Endothelial cell of umbilical vein (primary cell): ENCODE data around the gene BPIFA1. TPM values are rescaled to one million over a fixed set of nuclear protein-coding genes. Genes with fewer than 3 reads are reported as not detected.

Experiments
- BruUV-seq: library from RNA; stranded (reverse); fragments of 400-500 nt; replicated peaks from 2 replicates; lab custom pipeline; 2021; lab: Mats Ljungman, UMichigan
- CTCF ChIA-PET: fragments of 300-600, 350-600 bp; sonication (Branson Sonifier 250); formaldehyde crosslinking; loops from one replicate; lab custom pipeline; 2021; ENCODE audit warnings: antibody characterized with exemption, inconsistent platforms; lab: Charles Lee
- POLR2A ChIA-PET: fragments of 300-600, 350-600 bp; sonication (Branson Sonifier 250); formaldehyde crosslinking; loops from one replicate; lab custom pipeline; 2021; ENCODE audit warnings: antibody characterized with exemption, inconsistent platforms; lab: Charles Lee
- DNase-seq: peaks from one replicate; pipeline ENCODE4 v3.0.0-alpha.2; 2011; ENCODE audit warnings: low read depth, low spot score
- FAIRE-seq: peaks from 2 replicates; lab custom pipeline; 2011; peaks lifted over from hg19 to GRCh38; lab: Jason Lieb, UNC
- H2AFZ ChIP-seq: 2 replicates; pipeline ENCODE4 v1.6.0; 2012; ENCODE audit warnings: low read depth, low read length, control low read depth, inconsistent platforms
- H3K27ac ChIP-seq: 2 replicates; pipeline ENCODE4 v1.5.1; 2011; ENCODE audit warnings: low read depth, mild to moderate bottlenecking, control low read depth, low read length, moderate library complexity; ENCODE audit not compliant: insufficient read depth
- H3K27me3 ChIP-seq, 2 experiments: 2 replicates each; pipeline versions ENCODE4 v1.6.0 to v1.6.1; 2011; ENCODE audit warnings: low read length in 2 of 2, mixed read lengths in 1 of 2; ENCODE audit not compliant: control insufficient read depth in 2 of 2, insufficient read depth in 2 of 2
- H3K36me3 ChIP-seq, 2 experiments: 2 replicates in 1 of 2; 3 replicates in 1 of 2; pipeline ENCODE4 v1.5.1; 2011; ENCODE audit warnings: low read length in 2 of 2, mild to moderate bottlenecking in 1 of 2, moderate library complexity in 1 of 2; ENCODE audit not compliant: control insufficient read depth in 2 of 2, insufficient read depth in 2 of 2; ENCODE audit errors: extremely low read depth in 1 of 2
- H3K4me1 ChIP-seq: 3 replicates; pipeline ENCODE4 v1.5.1; 2011; ENCODE audit warnings: mild to moderate bottlenecking, low read length; ENCODE audit not compliant: control insufficient read depth, insufficient read depth; ENCODE audit errors: extremely low read depth
- H3K4me2 ChIP-seq: 2 replicates; pipeline ENCODE4 v1.6.1; 2011; ENCODE audit warnings: low read length, control low read depth, mixed read lengths; ENCODE audit not compliant: insufficient read depth
- H3K4me3 ChIP-seq, 3 experiments: fragments of 200-600 bp in 1 of 3; sonication (generic), shearing (Covaris generic) in 1 of 3; replicated peaks in 1 of 3; 2 replicates each; pipeline ENCODE4 v1.5.1; 2011 to 2016; ENCODE audit warnings: control low read depth in 3 of 3, low read length in 3 of 3, mild to moderate bottlenecking in 2 of 3, inconsistent platforms in 1 of 3, low read depth in 1 of 3, moderate library complexity in 1 of 3; ENCODE audit not compliant: insufficient read depth in 1 of 3
- H3K79me2 ChIP-seq: 2 replicates; pipeline ENCODE4 v1.6.0; 2012; ENCODE audit warnings: low read length, inconsistent platforms; ENCODE audit not compliant: control insufficient read depth, insufficient read depth
- H3K9ac ChIP-seq: replicated peaks from 2 replicates; pipeline ENCODE3; 2011; ENCODE audit warnings: low read length, control low read depth; ENCODE audit not compliant: insufficient read depth; ENCODE audit errors: extremely low read depth
- H3K9me1 ChIP-seq: replicated peaks from 3 replicates; pipeline ENCODE4 v1.6.0; 2011; ENCODE audit warnings: mild to moderate bottlenecking, low read length; ENCODE audit not compliant: control insufficient read depth, insufficient read depth; ENCODE audit errors: extremely low read depth
- H3K9me3 ChIP-seq: replicated peaks from 2 replicates; pipeline ENCODE4 v1.5.1; 2012; ENCODE audit warnings: low read length, inconsistent platforms; ENCODE audit not compliant: control insufficient read depth, insufficient read depth
- H4K20me1 ChIP-seq: replicated peaks from 2 replicates; pipeline ENCODE3; 2011; ENCODE audit warnings: mild to moderate bottlenecking, low read length; ENCODE audit not compliant: control insufficient read depth, insufficient read depth; ENCODE audit errors: extremely low read depth
- EZH2 ChIP-seq: IDR thresholded peaks from 2 replicates; pipeline ENCODE4 v1.6.1; 2012; ENCODE audit warnings: borderline replicate concordance, low read depth, mild to moderate bottlenecking, moderate library complexity, low read length, inconsistent platforms; ENCODE audit not compliant: severe bottlenecking
- MAX ChIP-seq: IDR thresholded peaks from 2 replicates; pipeline ENCODE4 v1.6.1; 2011; ENCODE audit not compliant: insufficient read depth, insufficient read length
- MYC ChIP-seq: IDR thresholded peaks from one replicate; pipeline ENCODE4 v1.6.1; 2011; ENCODE audit warnings: mild to moderate bottlenecking, low read depth, low read length
- dilution Hi-C: fragments of 300-500 bp; cut with MboI; formaldehyde crosslinking; loops from one replicate; pipeline ENCODE4 v1.15.0; 2019; ENCODE audit warnings: low sequenced_read_pairs; ENCODE audit not compliant: extremely low pct_ligation_motif_present
- intact Hi-C: fragments of 100-400 bp; cut with micrococcal nuclease; formaldehyde crosslinking; loops from one replicate; pipeline ENCODE4 v1.10.0; 2022
- polyA plus RNA-seq, 4 experiments: library from polyadenylated mRNA; depleted of rRNA in 3 of 4; stranded (reverse) in 3 of 4; unstranded in 1 of 4; fragments of >200 nt; gene quantifications; 2 replicates each; pipeline versions ENCODE4 v1.2.1 to v1.2.3, GENCODE V29; 2011 to 2012; ENCODE audit warnings: missing spikeins in 1 of 4
- total RNA-seq: library from RNA; stranded (reverse); gene quantifications from 2 replicates; pipeline ENCODE4 v1.2.3, GENCODE V29; 2021

The BPIFA1 gene
- total and polyA plus RNA-seq, 2 donors (not counting 3 experiments of a cell fraction or from before 2014, with no cell fraction given): not detected

DNA sequence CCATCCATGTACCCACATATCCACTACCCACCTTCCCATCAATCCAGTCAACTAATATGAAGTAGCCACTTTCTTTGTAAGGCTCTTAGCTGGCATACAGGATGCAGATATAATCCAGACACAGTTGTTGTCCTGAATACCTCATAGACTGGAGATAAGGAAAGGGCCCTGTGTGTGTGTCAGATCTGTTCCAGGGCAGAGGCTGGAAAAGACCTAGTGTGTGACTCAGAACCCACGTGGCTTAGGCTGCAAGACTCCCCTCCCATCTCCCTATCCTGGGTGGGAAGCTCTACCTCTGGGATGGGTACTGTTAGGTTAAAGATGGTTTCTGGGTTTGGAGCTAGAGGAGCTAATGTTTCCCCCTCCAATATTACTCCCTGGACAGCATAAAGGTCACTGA, 3.6 kb downstream of the BPIFA1 start:
- Histone ChIP-seq H3K4me3 (no peak overlapping the region), H3K9me1 (no peaks in the 10 kb centered on the region), H3K4me1 (no peaks in the 10 kb centered on the region), H2AFZ (no peak overlapping the region), H3K4me2 (no peak overlapping the region), H3K36me3 (no peaks in the 10 kb centered on the region), H3K79me2 (no peaks in the 10 kb centered on the region), H3K9me3 (no peaks in the 10 kb centered on the region), H3K27ac (no peak overlapping the region), H3K27me3 (no peaks in the 10 kb centered on the region), H4K20me1 (no peaks in the 10 kb centered on the region), H3K9ac (no peak overlapping the region)
- intact Hi-C loops: no loop called here
- no peak for TF ChIP-seq MAX
- TF ChIP-seq MYC: no peak
- dilution Hi-C loops: no loop called here
- ChIA-PET CTCF (interaction anchor here (0.9 kb wide), 1 partner anchor 13 kb away, joined by 3 read pairs; no protein-coding TSS in a partner anchor), POLR2A (no interaction called here)
- DNase-seq (no peak), FAIRE-seq (no peak)
- no TSS peak for BruUV-seq

DNA sequence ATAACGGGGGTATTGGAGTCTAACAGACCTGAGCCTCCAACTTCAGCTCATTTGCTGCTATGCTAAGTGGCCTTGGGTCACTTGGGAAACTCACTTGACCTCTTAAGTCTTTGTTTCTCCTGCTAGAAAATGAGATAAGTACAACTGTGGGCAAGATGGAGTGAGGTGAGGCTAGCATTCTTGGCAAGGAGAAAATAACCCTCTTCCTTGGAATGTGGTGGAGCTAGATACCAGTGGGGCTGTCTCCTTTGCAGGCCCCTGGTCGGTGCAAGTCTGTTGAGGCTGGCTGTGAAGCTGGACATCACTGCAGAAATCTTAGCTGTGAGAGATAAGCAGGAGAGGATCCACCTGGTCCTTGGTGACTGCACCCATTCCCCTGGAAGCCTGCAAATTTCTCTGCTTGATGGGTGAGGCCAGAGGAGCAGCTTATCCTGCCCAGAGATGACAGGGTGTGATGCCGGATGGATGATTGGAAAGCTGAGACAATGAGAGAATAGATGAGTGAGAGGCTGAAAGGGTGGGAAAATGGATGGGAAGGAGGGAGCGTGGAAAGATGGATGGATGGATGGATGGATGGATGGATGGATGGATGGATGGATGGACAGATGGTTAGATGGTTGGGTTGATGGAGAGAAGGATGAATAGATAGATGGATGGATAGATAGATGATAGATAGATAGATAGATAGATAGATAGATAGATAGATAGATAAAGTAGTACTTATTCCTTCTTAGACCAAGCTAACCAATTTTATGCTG, 4.4 kb downstream of the BPIFA1 start:
- dilution Hi-C loops (no loop called here), intact Hi-C loops (no loop called here)
- no peaks in the 10 kb centered on the region for H3K9me1 ChIP-seq
- no peaks in the 10 kb centered on the region for H3K27me3 ChIP-seq
- H3K9me3 ChIP-seq: no peaks in the 10 kb centered on the region
- no peaks in the 10 kb centered on the region for H3K4me1 ChIP-seq
- H2AFZ ChIP-seq: no peak overlapping the region
- no TSS peak for BruUV-seq
- no peaks in the 10 kb centered on the region for H3K79me2 ChIP-seq
- ChIA-PET CTCF (interaction anchor here (0.9 kb wide), 1 partner anchor 12 kb away, joined by 3 read pairs; no protein-coding TSS in a partner anchor), POLR2A (no interaction called here)
- FAIRE-seq (no peak), DNase-seq (no peak)
- no peak overlapping the region for H3K4me2 ChIP-seq
- TF ChIP-seq EZH2 (no peak), MAX (no peak)
- H3K36me3 ChIP-seq: no peaks in the 10 kb centered on the region
- H3K9ac ChIP-seq: no peak overlapping the region
- no peak overlapping the region for H3K4me3 ChIP-seq
- no peak overlapping the region for H3K27ac ChIP-seq
- no peaks in the 10 kb centered on the region for H4K20me1 ChIP-seq
